SK-N-SH (cell line): Measurements from ENCODE around the gene S100B. TPM values are rescaled to one million over a fixed set of nuclear protein-coding genes. Genes with fewer than 3 reads are reported as not detected.

Experiments
- CTCF ChIA-PET: fragments of 300-600, 350-600 bp; formaldehyde crosslinking; extraction: SDS; loops from one replicate; lab custom pipeline; 2021; lab: Yijun Ruan, JAX
- POLR2A ChIA-PET: fragments of 350-600 bp; sonication (Branson Sonifier 250); formaldehyde crosslinking; extraction: SDS; loops from one replicate; lab custom pipeline; 2020; ENCODE audit warnings: antibody characterized with exemption, inconsistent platforms; lab: Yijun Ruan, JAX
- DNase-seq: peaks from one replicate; pipeline ENCODE4 v3.0.0; 2012
- H2AFZ ChIP-seq: fragments of 200-600 bp; sonication (generic); 2 replicates; pipeline ENCODE4 v1.8.1; 2016; ENCODE audit warnings: antibody characterized with exemption, mild to moderate bottlenecking, low read depth
- H3F3A ChIP-seq: fragments of 200-600 bp; sonication (generic); replicated peaks from 2 replicates; pipeline ENCODE3; 2016; ENCODE audit warnings: antibody characterized with exemption, mild to moderate bottlenecking; ENCODE audit not compliant: insufficient read depth
- H3K27ac ChIP-seq, 2 experiments: fragments of 200-500 bp in 1 of 2; fragments of 200-600 bp in 1 of 2; sonication (Bioruptor generic) in 1 of 2; sonication (generic), shearing (Covaris generic) in 1 of 2; 2 replicates each; pipeline versions ENCODE4 v1.5.1 to v1.6.1; 2014 to 2016; ENCODE audit warnings: low read depth in 2 of 2, inconsistent platforms in 1 of 2, low read length in 1 of 2, mild to moderate bottlenecking in 1 of 2, mixed read lengths in 1 of 2
- H3K27me3 ChIP-seq: fragments of 200-600 bp; sonication (generic), shearing (Covaris generic); 2 replicates; pipeline ENCODE4 v1.6.1; 2016; ENCODE audit warnings: mixed run types; ENCODE audit not compliant: insufficient read depth
- H3K36me3 ChIP-seq, 2 experiments: fragments of 200-500 bp in 1 of 2; fragments of 200-600 bp in 1 of 2; sonication (Bioruptor generic) in 1 of 2; sonication (generic) in 1 of 2; replicated peaks in 1 of 2; 2 replicates each; pipeline versions ENCODE3 to v1.5.1; 2014 to 2016; ENCODE audit warnings: low read length in 1 of 2, mild to moderate bottlenecking in 1 of 2; ENCODE audit not compliant: insufficient read depth in 2 of 2, control insufficient read depth in 1 of 2
- H3K4me1 ChIP-seq, 2 experiments: fragments of 200-500 bp in 1 of 2; fragments of 200-600 bp in 1 of 2; sonication (Bioruptor generic) in 1 of 2; sonication (generic), shearing (Covaris generic) in 1 of 2; 2 replicates each; pipeline versions ENCODE4 v1.5.1 to v1.6.1; 2014 to 2016; ENCODE audit warnings: low read depth in 1 of 2, low read length in 1 of 2, mixed run types in 1 of 2; ENCODE audit not compliant: insufficient read depth in 2 of 2, control insufficient read depth in 1 of 2
- H3K4me2 ChIP-seq: fragments of 200-600 bp; sonication (generic), shearing (Covaris generic); 2 replicates; pipeline ENCODE4 v1.6.1; 2017; ENCODE audit warnings: mixed run types
- H3K4me3 ChIP-seq, 2 experiments: fragments of 200-500 bp in 1 of 2; fragments of 200-600 bp in 1 of 2; sonication (Bioruptor generic) in 1 of 2; sonication (generic), shearing (Covaris generic) in 1 of 2; 2 replicates each; pipeline versions ENCODE4 v1.5.1 to v1.8.1; 2014 to 2016; ENCODE audit warnings: low read depth in 2 of 2, inconsistent platforms in 1 of 2, low read length in 1 of 2, mild to moderate bottlenecking in 1 of 2, mixed read lengths in 1 of 2, moderate library complexity in 1 of 2
- H3K79me2 ChIP-seq: fragments of 200-600 bp; sonication (generic); 2 replicates; pipeline ENCODE4 v1.8.1; 2017; ENCODE audit warnings: mild to moderate bottlenecking; ENCODE audit not compliant: insufficient read depth
- H3K9ac ChIP-seq: fragments of 200-600 bp; sonication (generic); 2 replicates; pipeline ENCODE4 v1.6.1; 2017; ENCODE audit warnings: mixed run types
- H3K9me2 ChIP-seq: fragments of 200-600 bp; sonication (generic); 2 replicates; pipeline ENCODE4 v1.6.1; 2017; ENCODE audit warnings: mixed run types
- H3K9me3 ChIP-seq: fragments of 200-600 bp; sonication (generic); 2 replicates; pipeline ENCODE4 v1.6.1; 2017; ENCODE audit warnings: mixed run types, mild to moderate bottlenecking, moderate library complexity
- H4K20me1 ChIP-seq: fragments of 200-600 bp; sonication (generic); 2 replicates; pipeline ENCODE4 v1.6.1; 2017; ENCODE audit warnings: mild to moderate bottlenecking, mixed run types; ENCODE audit not compliant: insufficient read depth
- ELF1 ChIP-seq: IDR thresholded peaks from 2 replicates; pipeline ENCODE4 v1.4.0; 2012
- FOSL2 ChIP-seq: IDR thresholded peaks from 2 replicates; pipeline ENCODE4 v1.4.0; 2012; ENCODE audit warnings: low read depth, mild to moderate bottlenecking, moderate library complexity, borderline replicate concordance
- FOXJ3 ChIP-seq: sonication (generic); formaldehyde crosslinking; IDR thresholded peaks from 2 replicates; pipeline ENCODE4 v1.5.1; 2020; ENCODE audit warnings: mild to moderate bottlenecking, missing genetic modification reagents
- FOXM1 ChIP-seq: IDR thresholded peaks from 2 replicates; pipeline ENCODE4 v1.4.0; 2012; ENCODE audit warnings: low read depth, mild to moderate bottlenecking
- NFIC ChIP-seq: IDR thresholded peaks from 2 replicates; pipeline ENCODE4 v1.4.0; 2012; ENCODE audit warnings: borderline replicate concordance
- NRF1 ChIP-seq: IDR thresholded peaks from 2 replicates; pipeline ENCODE4 v1.6.1; 2012; ENCODE audit warnings: low read depth, mild to moderate bottlenecking, low read length
- RCOR1 ChIP-seq: fragments of 150-350 bp; IDR thresholded peaks from 2 replicates; pipeline ENCODE4 v1.6.1; 2017; ENCODE audit warnings: antibody characterized with exemption, low read length
- SMC3 ChIP-seq: IDR thresholded peaks from 2 replicates; pipeline ENCODE4 v1.6.1; 2012; ENCODE audit warnings: low read depth, low read length, improper control_type of control experiment
- TAF1 ChIP-seq: IDR thresholded peaks from 2 replicates; pipeline ENCODE4 v1.6.1; 2012; ENCODE audit warnings: low read depth, mild to moderate bottlenecking, low read length, moderate library complexity, borderline replicate concordance
- TCF12 ChIP-seq: IDR thresholded peaks from 2 replicates; pipeline ENCODE4 v1.4.0; 2012
- USF2 ChIP-seq: fragments of 150-350 bp; IDR thresholded peaks from 2 replicates; pipeline ENCODE4 v1.6.1; 2017; ENCODE audit warnings: antibody characterized with exemption, low read length, low read depth, borderline replicate concordance
- WGBS: methylation state at CpG from one replicate; pipeline ENCODE4 v1.1.6; 2017; ENCODE audit warnings: low lambda C conversion rate; 5-methylcytosine and 5-hydroxymethylcytosine counted together
- polyA plus RNA-seq, 3 experiments: library from polyadenylated mRNA; depleted of rRNA; stranded (reverse); fragments of >200 nt; gene quantifications; 2 replicates each; pipeline ENCODE4 v1.2.3, GENCODE V29; 2012
- TF ChIP-seq, protein P1 (sequence below): IDR thresholded peaks from 2 replicates; pipeline ENCODE4 v1.4.0; 2012; ENCODE audit warnings: low read depth
- TF ChIP-seq, protein P2 (sequence below): IDR thresholded peaks from 2 replicates; pipeline ENCODE4 v1.4.0; 2012; ENCODE audit warnings: low read depth, borderline replicate concordance
- TF ChIP-seq, protein P3 (sequence below): fragments of 200-600 bp; sonication (generic); IDR thresholded peaks from 2 replicates; pipeline ENCODE4 v1.6.1; 2017; ENCODE audit warnings: antibody characterized with exemption, mild to moderate bottlenecking, moderate library complexity

Gene S100B
- polyA plus RNA-seq, 1 of the 3 experiments (the other 2 are of a cell fraction): 0.12 TPM

DNA sequence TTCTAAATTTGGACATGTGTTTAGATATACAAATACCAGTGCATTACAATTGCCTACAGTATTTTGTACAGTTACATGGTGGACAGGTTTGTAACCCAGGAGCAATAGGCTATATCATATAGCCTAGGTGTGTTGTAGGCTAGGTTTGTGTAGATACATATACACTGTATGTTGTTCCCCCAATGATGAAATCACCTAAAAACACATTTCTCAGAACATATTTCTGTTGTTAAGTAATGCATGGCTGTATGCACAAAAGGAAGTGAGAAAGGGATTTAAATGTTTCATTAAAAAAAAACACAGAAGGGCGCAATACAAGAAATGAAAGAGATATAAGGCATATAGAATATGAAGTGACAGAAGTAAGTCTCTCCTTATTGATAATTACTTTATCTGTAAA lies 32.0 kb downstream of the S100B start:
- no peaks in the 10 kb centered on the region for H3K27me3 ChIP-seq
- no peak for DNase-seq
- H3K27ac ChIP-seq: no peak overlapping the region
- H4K20me1 ChIP-seq: no peaks in the 10 kb centered on the region
- WGBS: 100% methylated on average over 1 of the region's 1 CpG
- no peak overlapping the region for H3K4me3 ChIP-seq
- H3K4me1 ChIP-seq: no peaks in the 10 kb centered on the region
- no peaks in the 10 kb centered on the region for H3K79me2 ChIP-seq
- no peak overlapping the region for H3K4me2 ChIP-seq
- H2AFZ ChIP-seq: no peak overlapping the region
- H3K9me3 ChIP-seq: 0 out of 2 replicates have a peak, but pooled peaks cover 4% of the 10 kb centered on the region
- ChIA-PET CTCF (interaction anchor here (0.8 to 1.4 kb wide), 2 partner anchors 15 to 26 kb away, joined by 3 read pairs; no protein-coding TSS in a partner anchor), POLR2A (interaction anchor here (0.6 kb wide), 1 partner anchor 98 kb away, joined by 5 read pairs; no protein-coding TSS in a partner anchor)
- H3K9me2 ChIP-seq: no peaks in the 10 kb centered on the region
- TF ChIP-seq FOXJ3 (CRISPR knock-in tag) (no peak), TCF12 (no peak), TAF1 (no peak), RCOR1 (no peak), USF2 (no peak), ELF1 (no peak), SMC3 (no peak)
- TF ChIP-seq, protein P1, sequence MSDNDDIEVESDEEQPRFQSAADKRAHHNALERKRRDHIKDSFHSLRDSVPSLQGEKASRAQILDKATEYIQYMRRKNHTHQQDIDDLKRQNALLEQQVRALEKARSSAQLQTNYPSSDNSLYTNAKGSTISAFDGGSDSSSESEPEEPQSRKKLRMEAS: no peak
- TF ChIP-seq, protein P2, sequence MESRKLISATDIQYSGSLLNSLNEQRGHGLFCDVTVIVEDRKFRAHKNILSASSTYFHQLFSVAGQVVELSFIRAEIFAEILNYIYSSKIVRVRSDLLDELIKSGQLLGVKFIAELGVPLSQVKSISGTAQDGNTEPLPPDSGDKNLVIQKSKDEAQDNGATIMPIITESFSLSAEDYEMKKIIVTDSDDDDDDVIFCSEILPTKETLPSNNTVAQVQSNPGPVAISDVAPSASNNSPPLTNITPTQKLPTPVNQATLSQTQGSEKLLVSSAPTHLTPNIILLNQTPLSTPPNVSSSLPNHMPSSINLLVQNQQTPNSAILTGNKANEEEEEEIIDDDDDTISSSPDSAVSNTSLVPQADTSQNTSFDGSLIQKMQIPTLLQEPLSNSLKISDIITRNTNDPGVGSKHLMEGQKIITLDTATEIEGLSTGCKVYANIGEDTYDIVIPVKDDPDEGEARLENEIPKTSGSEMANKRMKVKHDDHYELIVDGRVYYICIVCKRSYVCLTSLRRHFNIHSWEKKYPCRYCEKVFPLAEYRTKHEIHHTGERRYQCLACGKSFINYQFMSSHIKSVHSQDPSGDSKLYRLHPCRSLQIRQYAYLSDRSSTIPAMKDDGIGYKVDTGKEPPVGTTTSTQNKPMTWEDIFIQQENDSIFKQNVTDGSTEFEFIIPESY: no peak
- H3K36me3 ChIP-seq: peaks cover 30 to 44% of the 10 kb centered on the region in 2 experiments
- peaks cover 9% of the 10 kb centered on the region for H3F3A ChIP-seq
- no peak overlapping the region for H3K9ac ChIP-seq

GRCh38 chr21:46570631-46571030 lies 34.3 kb downstream of the S100B start:
- Histone ChIP-seq H3K4me1 (no peaks in the 10 kb centered on the region), H3K4me3 (no peak overlapping the region), H3K9me2 (no peaks in the 10 kb centered on the region), H2AFZ (no peak overlapping the region), H3K9me3 (0 out of 2 replicates have a peak, but pooled peaks cover 4% of the 10 kb centered on the region), H3F3A (peaks cover 9% of the 10 kb centered on the region), H3K9ac (no peak overlapping the region), H3K36me3 (peaks cover 50 to 62% of the 10 kb centered on the region in 2 experiments), H3K27ac (no peak overlapping the region), H4K20me1 (no peaks in the 10 kb centered on the region), H3K4me2 (no peak overlapping the region), H3K79me2 (no peaks in the 10 kb centered on the region), H3K27me3 (no peaks in the 10 kb centered on the region)
- ChIA-PET POLR2A (no interaction called here), CTCF (no interaction called here)
- TF ChIP-seq, protein P3, sequence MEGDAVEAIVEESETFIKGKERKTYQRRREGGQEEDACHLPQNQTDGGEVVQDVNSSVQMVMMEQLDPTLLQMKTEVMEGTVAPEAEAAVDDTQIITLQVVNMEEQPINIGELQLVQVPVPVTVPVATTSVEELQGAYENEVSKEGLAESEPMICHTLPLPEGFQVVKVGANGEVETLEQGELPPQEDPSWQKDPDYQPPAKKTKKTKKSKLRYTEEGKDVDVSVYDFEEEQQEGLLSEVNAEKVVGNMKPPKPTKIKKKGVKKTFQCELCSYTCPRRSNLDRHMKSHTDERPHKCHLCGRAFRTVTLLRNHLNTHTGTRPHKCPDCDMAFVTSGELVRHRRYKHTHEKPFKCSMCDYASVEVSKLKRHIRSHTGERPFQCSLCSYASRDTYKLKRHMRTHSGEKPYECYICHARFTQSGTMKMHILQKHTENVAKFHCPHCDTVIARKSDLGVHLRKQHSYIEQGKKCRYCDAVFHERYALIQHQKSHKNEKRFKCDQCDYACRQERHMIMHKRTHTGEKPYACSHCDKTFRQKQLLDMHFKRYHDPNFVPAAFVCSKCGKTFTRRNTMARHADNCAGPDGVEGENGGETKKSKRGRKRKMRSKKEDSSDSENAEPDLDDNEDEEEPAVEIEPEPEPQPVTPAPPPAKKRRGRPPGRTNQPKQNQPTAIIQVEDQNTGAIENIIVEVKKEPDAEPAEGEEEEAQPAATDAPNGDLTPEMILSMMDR: no peak
- no peak for TF ChIP-seq FOSL2
- TF ChIP-seq NRF1: no peak
- no peak for TF ChIP-seq FOXM1
- no peak for TF ChIP-seq NFIC
- no peak for DNase-seq
